HG03432 (cell line): ENCODE results near the gene TMEM38B.

Source experiments
- ATAC-seq: cut with Tn5 transposase; IDR thresholded peaks from one replicate; pipeline ENCODE4 v1.9.1; 2021; ENCODE audit warnings: mild to moderate bottlenecking, moderate library complexity; ENCODE audit not compliant: unreplicated experiment

The TMEM38B gene

DNA sequence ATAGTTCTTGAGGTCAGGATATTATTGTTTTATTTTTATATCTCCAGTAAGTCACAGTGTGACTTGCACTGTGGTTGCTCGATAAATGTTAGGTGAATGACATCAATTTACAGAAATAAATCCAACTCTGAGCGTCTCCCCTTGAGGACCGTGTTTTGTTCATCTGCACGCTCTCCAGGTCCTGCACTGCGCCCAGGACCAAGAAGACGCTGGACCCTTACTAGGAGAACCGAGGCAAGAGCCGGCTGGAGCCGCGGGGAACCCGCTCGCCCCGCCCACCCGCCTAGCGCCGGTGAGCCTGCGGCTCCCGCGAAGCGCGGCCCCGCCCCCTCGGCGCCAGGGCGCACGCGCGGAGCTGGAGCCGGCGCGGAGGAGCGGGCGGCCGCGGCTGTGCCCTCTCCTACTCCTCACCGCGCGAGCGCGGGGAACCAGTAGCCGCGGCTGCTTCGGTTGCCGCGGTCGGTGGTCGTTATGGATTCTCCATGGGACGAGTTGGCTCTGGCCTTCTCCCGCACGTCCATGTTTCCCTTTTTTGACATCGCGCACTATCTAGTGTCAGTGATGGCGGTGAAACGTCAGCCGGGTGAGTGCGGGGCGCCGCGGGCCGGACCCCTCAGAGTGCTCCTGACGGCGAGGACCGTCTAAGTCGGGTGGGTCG, at the start of gene TMEM38B:
TSS of gene TMEM38B (plus strand) at position 352 of the 658 bp plus-strand sequence. CDS start at position 472, 120 bp downstream.
- ATAC-seq = peak; percentile 85

GRCh38 chr9:105646879-105647594, 47.3 kb upstream of the TMEM38B start:
- no peak for ATAC-seq

- no peak for ATAC-seq
Observed at GRCh38 chr9:105647595-105648349, 46.6 kb upstream of the TMEM38B start.

GRCh38 chr9:105651806-105652205, 42.5 kb upstream of the TMEM38B start:
- ATAC-seq = no peak

GRCh38 chr9:105656131-105656921, 38.0 kb upstream of the TMEM38B start:
- peak; percentile 81 for ATAC-seq

DNA sequence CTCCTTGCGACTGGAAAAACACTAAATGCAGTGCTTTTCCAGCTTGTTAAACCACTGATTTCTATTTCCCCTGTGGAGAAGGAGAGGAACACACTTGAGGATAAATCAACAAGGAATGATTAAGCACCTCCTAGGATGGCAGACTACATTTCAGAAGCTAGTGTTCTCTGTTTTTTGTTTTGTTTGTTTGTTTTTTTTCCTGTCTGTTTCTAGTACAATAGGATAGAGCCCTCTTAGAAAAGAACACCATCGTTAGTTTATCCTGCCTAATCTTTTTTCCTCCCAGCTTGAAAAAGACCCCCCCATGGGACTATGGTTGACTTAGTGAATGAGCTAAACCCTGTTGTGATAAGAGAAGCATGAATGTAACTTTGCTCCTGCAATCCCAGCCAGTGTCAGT, 36.0 kb upstream of the TMEM38B start:
- ATAC-seq = no peak

- ATAC-seq = no peak
Observed at GRCh38 chr9:105661011-105661410, 33.3 kb upstream of the TMEM38B start.

- peak; percentile 92 for ATAC-seq
Observed at GRCh38 chr9:105662184-105663104, 31.9 kb upstream of the TMEM38B start, which contains the start of gene TAL2. TAL2 (plus strand) TSS chr9:105662457; CDS start chr9:105662497, 40 bp downstream.

DNA sequence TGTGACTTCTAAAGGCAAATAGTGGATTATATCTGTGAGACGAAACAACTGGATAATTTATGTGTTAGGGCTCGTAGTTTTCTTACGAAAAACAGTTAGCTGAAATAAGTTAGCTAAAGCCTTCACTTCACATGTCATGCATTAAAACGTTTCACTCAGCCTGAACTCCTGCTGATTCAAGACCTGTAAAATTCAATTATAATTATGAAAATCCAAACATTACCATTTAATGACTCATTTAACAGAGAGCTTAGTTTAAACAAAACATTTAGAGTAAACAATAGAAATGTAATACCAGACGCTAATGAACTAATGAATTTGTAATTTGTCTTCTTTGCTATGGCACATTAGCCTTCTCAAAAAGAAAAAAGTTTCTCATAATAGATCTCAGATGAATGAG, 30.4 kb upstream of the TMEM38B start:
- no peak for ATAC-seq

- no peak for ATAC-seq
Observed at GRCh38 chr9:105667867-105668266, 26.5 kb upstream of the TMEM38B start.

DNA sequence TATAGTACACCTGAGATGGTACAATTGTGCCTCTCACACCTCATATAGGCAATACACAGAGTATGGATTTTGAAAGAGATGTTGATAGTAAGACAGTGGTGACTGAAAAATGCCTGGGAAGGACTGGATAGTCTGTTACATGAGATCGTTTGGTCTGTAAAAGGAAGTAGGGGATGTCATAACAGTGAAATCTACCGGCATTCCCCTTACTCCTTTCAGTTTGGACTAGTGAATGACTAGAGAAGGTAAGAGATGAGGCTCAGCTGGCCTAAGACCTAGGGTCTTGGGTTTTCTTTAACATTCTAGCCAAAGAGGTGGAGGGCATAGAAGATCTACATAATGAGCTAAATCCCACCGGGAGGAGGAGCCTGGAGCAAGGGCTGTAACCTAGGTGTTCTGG, 24.0 kb upstream of the TMEM38B start:
- ATAC-seq = no peak

GRCh38 chr9:105670775-105671174, 23.6 kb upstream of the TMEM38B start:
- no peak for ATAC-seq

- ATAC-seq = no peak
Observed at GRCh38 chr9:105672711-105673234, 21.6 kb upstream of the TMEM38B start.

DNA sequence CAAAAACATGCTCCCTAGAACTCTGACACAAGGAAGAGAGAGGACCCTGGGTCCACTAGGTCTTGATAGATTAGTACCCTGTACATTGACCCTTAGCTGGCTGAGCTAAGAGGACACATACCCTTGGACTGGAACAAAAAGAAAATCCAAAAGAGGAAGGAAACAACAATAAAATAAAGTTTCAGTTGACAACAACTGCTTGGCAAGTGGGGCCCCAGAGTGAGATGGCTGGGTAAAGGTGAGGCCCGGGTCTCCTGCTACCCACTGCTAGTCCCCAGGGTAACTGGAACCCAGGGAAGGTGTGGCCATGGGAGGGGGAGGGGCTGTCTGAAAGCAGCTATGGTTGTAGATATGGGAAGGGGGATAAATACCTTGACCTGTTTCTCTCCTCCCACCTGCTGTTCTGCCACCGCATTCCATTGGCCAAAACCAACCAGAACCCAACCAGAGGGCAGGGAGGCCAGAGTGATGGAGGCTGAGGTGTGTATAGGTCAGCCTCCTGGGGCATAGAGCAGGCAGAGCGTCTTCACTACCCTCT, 20.4 kb upstream of the TMEM38B start:
- ATAC-seq = no peak

DNA sequence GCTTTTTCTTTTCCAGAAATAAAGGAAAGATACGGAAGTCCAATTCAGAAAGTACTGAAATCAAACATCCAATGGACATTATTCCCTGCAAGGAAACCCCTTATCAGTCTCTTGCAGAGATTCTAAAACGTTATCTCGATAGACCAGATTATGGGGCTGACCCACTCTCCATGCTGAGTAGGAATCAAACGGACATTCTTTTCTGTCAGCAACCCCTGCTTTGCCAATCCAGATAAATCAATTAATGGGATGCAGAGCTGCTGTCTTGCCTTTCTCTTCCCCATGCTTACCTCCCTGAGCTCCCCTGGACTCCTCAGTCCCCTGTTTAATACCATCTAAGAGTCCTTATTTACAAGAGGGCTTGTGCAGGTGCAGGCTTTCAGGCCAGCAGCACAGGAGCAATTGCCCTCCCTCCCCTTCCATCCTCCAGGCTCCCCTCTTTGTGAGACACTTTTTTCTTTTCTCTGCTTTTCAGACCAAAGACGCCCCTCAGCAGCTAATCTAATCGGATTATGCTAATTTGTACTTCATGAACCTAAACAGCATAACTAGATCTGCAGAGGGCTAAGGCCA, 17.9 kb upstream of the TMEM38B start:
- no peak for ATAC-seq

DNA sequence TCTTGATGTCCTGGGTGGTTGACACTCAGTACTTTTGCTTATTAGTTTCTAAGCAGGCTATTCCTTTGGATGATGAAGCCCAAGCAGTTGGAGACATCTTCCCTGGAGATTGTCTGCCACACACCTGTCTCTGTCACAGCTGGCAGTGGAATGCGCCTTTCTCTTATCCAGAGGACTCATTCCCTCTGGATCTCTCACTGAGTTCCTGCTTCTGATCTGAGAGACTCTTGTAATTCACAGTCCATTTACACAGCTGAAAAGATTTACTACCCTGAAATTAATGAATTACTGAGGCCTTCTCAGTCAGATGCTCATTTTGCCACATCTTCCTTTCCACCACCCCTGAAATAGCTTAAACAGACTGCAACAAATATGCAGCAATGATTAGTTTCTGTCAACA, 16.2 kb upstream of the TMEM38B start:
- no peak for ATAC-seq

GRCh38 chr9:105678781-105679180, 15.6 kb upstream of the TMEM38B start:
- no peak for ATAC-seq

DNA sequence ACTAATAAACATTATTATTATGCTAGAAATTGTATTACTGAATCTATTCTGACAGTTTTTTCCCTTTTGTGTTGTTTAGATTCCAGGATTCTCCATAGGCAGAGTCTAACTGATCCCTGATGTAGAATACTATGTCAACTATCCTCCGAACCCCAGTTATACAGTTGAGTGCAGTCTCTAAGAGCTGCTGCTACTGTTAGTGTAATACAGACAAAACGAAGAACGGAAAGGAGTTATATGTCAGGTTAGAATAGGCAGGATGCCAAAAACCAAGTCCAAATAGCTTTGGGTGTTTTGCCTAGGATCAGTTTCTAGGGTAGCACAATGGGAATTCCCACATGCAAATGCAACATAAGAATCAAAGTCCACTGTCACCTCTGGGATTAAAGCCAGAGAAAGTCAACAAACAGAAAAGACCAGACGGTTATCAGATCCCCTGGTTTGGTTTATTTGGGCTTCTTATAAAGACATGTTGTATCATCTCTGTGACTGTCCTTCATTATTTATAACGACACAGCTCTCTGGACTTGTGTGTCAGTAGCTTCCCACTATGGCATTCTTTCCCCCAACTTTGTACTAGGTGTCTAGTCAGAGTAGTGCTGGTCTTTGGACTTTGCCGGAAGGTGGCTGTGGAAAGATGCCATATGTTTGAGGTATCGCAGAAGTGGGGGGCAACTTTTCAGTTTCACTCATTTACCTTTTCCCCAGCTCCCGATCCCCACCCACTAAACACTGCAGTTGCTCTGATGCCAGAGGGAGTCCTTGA, 14.9 kb upstream of the TMEM38B start:
- no peak for ATAC-seq
